ENCODE measurements around the gene DMAC2. TPM values are rescaled to one million over a fixed set of nuclear protein-coding genes. Genes with fewer than 3 reads are reported as not detected.

The DMAC2 gene
- total RNA-seq, 2 donors from 2014 or later: 52.9 to 71.5 TPM

DNA sequence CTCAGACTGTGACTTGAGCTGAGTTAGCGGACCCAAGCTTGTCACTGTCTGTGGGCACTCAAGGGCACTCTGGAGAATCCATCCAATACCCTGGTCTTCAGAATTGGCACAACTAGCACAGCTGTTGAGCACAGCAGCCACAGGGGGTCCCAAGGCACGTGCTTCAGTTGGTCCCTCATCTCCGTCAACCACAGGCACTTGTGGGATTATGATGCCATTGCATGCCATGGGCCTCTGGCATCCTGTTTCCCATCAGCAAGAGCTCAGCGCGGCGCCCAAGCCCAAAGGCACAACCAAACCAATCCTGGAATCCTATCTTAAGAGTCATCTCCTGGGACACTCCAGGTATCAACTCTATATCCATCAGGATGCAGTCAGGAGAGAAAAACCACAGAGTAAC is 8.8 kb downstream of the DMAC2 start:
- WGBS, 2 experiments (ENCODE audit: insufficient coverage in 1 of 2, insufficient read length in 1 of 2): 86 to 100% methylated on average over 3 to 6 of the region's 6 CpGs
- no peak overlapping the region for H3K9ac ChIP-seq (ENCODE audit: extremely low read depth, low read length, poor library complexity, severe bottlenecking)
- no peak overlapping the region for H3K4me3 ChIP-seq (ENCODE audit: low read length)
- DNase-seq: no peak
- H3K27ac ChIP-seq (ENCODE audit: low read depth, low read length): no peak overlapping the region
- H3K9me3 ChIP-seq (ENCODE audit: control insufficient read depth, low read length): no peaks in the 10 kb centered on the region
- peaks cover 4% of the 10 kb centered on the region for H3K4me1 ChIP-seq (ENCODE audit: control insufficient read depth, insufficient read depth, low read length)
- Mint-ChIP-seq H3K36me3 (ENCODE audit: low read depth) (peaks cover 28% of the 10 kb centered on the region), H3K4me3 (no peak overlapping the region), H3K4me1 (peaks cover 17% of the 10 kb centered on the region), H3K27ac (no peak overlapping the region), H3K27me3 (ENCODE audit: insufficient read depth) (no peaks in the 10 kb centered on the region), H3K9me3 (no peaks in the 10 kb centered on the region)
- H3K36me3 ChIP-seq (ENCODE audit: control insufficient read depth, insufficient read depth, low read length): peaks cover 28% of the 10 kb centered on the region
- no peaks in the 10 kb centered on the region for H3K27me3 ChIP-seq (ENCODE audit: control insufficient read depth, insufficient read depth, low read length, poor library complexity, severe bottlenecking)
- TF ChIP-seq, protein P1, sequence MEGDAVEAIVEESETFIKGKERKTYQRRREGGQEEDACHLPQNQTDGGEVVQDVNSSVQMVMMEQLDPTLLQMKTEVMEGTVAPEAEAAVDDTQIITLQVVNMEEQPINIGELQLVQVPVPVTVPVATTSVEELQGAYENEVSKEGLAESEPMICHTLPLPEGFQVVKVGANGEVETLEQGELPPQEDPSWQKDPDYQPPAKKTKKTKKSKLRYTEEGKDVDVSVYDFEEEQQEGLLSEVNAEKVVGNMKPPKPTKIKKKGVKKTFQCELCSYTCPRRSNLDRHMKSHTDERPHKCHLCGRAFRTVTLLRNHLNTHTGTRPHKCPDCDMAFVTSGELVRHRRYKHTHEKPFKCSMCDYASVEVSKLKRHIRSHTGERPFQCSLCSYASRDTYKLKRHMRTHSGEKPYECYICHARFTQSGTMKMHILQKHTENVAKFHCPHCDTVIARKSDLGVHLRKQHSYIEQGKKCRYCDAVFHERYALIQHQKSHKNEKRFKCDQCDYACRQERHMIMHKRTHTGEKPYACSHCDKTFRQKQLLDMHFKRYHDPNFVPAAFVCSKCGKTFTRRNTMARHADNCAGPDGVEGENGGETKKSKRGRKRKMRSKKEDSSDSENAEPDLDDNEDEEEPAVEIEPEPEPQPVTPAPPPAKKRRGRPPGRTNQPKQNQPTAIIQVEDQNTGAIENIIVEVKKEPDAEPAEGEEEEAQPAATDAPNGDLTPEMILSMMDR (conservative IDR thresholded peaks at IDR 0.05): no peak

DNA sequence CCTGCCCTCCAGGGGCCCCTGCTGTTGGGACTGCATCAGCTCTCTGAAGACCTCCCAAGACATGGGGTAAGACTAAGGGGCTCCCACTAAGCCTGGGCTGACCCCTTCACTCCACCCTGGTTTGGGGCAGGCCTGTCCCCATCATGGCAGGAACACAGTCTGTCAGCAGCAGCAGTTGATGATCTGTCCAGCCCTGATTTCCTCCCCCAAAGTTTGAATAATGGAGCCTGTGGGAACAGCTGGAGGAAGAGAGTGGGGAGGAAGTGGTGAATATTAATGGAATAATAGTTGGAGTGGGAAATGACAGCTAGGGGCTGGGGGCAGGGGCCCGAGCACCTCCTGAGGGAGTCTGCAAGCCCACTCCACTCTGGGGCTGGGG is 11.2 kb downstream of the DMAC2 start:
- Histone ChIP-seq H3K27ac (ENCODE audit: low read depth, low read length) (no peak overlapping the region), H3K36me3 (ENCODE audit: control insufficient read depth, insufficient read depth, low read length) (peaks cover 28% of the 10 kb centered on the region), H3K4me3 (ENCODE audit: low read length) (peak overlapping the region; percentile 59), H3K4me1 (ENCODE audit: control insufficient read depth, insufficient read depth, low read length) (peaks cover 4% of the 10 kb centered on the region), H3K27me3 (ENCODE audit: control insufficient read depth, insufficient read depth, low read length, poor library complexity, severe bottlenecking) (no peaks in the 10 kb centered on the region), H3K9ac (ENCODE audit: extremely low read depth, low read length, poor library complexity, severe bottlenecking) (no peak overlapping the region), H3K9me3 (ENCODE audit: control insufficient read depth, low read length) (no peaks in the 10 kb centered on the region)
- Mint-ChIP-seq H3K27ac (no peak overlapping the region), H3K4me3 (no peak overlapping the region), H3K36me3 (ENCODE audit: low read depth) (peaks cover 31% of the 10 kb centered on the region), H3K9me3 (no peaks in the 10 kb centered on the region), H3K4me1 (peaks cover 18% of the 10 kb centered on the region), H3K27me3 (ENCODE audit: insufficient read depth) (no peaks in the 10 kb centered on the region)
- TF ChIP-seq, protein P1 (conservative IDR thresholded peaks at IDR 0.05): no peak
- WGBS, 2 experiments (ENCODE audit: insufficient coverage in 1 of 2, insufficient read length in 1 of 2): 85 to 100% methylated on average over 1 of the region's 1 CpG
- DNase-seq: no peak

DNA sequence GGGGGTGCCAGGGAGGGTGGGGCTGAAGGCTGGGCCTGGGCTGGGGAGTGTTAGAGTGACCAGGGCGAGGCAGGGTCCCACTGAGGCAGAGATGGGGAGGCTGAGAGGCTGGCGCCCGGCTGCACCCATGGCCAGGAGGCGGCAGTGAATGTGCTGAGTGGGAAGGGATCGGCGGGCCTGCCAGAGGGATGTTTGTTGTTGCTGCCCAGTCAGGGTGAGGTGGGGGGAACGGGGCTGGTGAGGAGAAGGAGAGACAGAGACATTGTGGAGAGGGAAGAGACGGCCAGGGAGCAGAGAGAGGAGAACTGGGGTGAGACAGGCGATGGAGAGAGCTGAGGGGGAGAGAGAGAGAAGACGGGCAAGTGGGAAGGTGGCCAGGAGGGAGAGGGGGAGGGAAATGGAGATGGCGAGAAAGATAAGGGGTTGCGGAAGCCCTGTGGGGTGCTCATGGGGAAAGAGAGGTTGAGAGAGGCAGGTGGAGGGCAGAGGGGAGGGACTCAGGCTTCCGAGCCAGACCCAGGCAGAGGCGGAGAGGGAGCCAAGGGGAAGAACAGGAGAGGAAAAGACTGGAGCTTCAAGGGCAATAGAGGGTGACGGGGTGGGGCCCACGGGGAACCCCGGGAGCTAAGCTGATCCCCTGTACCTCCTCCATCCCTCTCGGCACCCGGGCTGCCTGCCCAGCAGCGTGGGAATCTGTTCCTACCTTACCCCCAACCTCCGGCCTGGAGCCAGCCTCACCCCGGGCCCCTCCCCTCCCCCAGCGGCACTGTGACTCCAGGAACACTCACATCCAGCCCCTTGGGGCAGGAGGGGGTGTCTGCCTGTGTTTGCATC is 11.8 kb downstream of the DMAC2 start:
- H3K4me3 Mint-ChIP-seq: peak overlapping the region; percentile 74
- Histone ChIP-seq H3K4me1 (ENCODE audit: control insufficient read depth, insufficient read depth, low read length) (peaks cover 4% of the 10 kb centered on the region), H3K4me3 (ENCODE audit: low read length) (peak overlapping the region; percentile 59), H3K9me3 (ENCODE audit: control insufficient read depth, low read length) (no peaks in the 10 kb centered on the region), H3K9ac (ENCODE audit: extremely low read depth, low read length, poor library complexity, severe bottlenecking) (no peak overlapping the region), H3K27ac (ENCODE audit: low read depth, low read length) (no peak overlapping the region), H3K27me3 (ENCODE audit: control insufficient read depth, insufficient read depth, low read length, poor library complexity, severe bottlenecking) (no peaks in the 10 kb centered on the region), H3K36me3 (ENCODE audit: control insufficient read depth, insufficient read depth, low read length) (peaks cover 21% of the 10 kb centered on the region)
- TF ChIP-seq, protein P1 (conservative IDR thresholded peaks at IDR 0.05): no peak
- peaks cover 28% of the 10 kb centered on the region for H3K36me3 Mint-ChIP-seq (ENCODE audit: low read depth)
- H3K4me1 Mint-ChIP-seq: peaks cover 18% of the 10 kb centered on the region
- peak; percentile 82 for DNase-seq
- H3K27ac Mint-ChIP-seq: peak overlapping the region; percentile 75
- H3K9me3 Mint-ChIP-seq: no peaks in the 10 kb centered on the region
- WGBS, 2 experiments (ENCODE audit: insufficient coverage in 1 of 2, insufficient read length in 1 of 2): 25 to 30% methylated on average over 10 to 23 of the region's 23 CpGs
- no peaks in the 10 kb centered on the region for H3K27me3 Mint-ChIP-seq (ENCODE audit: insufficient read depth)
